CD4-positive, alpha-beta T cell (primary cell): ENCODE results near the gene EVI5. TPM values are rescaled to one million over a fixed set of nuclear protein-coding genes. Genes with fewer than 3 reads are reported as not detected.

Experiments used
- ATAC-seq: fragments of 200-7000 bp; cut with Tn5 transposase; one replicate; pipeline ENCODE4 v1.10.0; 2022; ENCODE audit warnings: mild to moderate bottlenecking; ENCODE audit not compliant: poor library complexity
- CTCF ChIA-PET: fragments of 350-600 bp; sonication (Branson Sonifier 250); formaldehyde crosslinking; loops from one replicate; lab custom pipeline; 2021; ENCODE audit warnings: antibody characterized with exemption, inconsistent platforms; lab: Charles Lee
- POLR2A ChIA-PET: fragments of 350-600 bp; sonication (Branson Sonifier 250); formaldehyde crosslinking; loops from one replicate; lab custom pipeline; 2021; ENCODE audit warnings: antibody characterized with exemption, inconsistent platforms; lab: Charles Lee
- DNase-seq, 14 experiments: peaks; one replicate each; pipeline ENCODE4 v3.0.0-alpha.2; 2013 to 2020; ENCODE audit warnings: mixed read lengths in 2 of 14
- H3K27ac ChIP-seq, 2 donors: one replicate each; pipeline versions ENCODE4 v1.5.1 to v1.7.0; 2013; ENCODE audit warnings: low read length in 2 of 2, low read depth in 1 of 2, mild to moderate bottlenecking in 1 of 2
- H3K27me3 ChIP-seq, 2 experiments: 1 replicate in 1 of 2; 2 replicates in 1 of 2; pipeline versions ENCODE4 v1.6.1 to v1.7.0; 2013; ENCODE audit warnings: low read length in 2 of 2, control low read depth in 1 of 2, mild to moderate bottlenecking in 1 of 2, moderate library complexity in 1 of 2; ENCODE audit not compliant: insufficient read depth in 2 of 2, control insufficient read depth in 1 of 2
- H3K36me3 ChIP-seq: one replicate; pipeline ENCODE4 v1.6.1; 2013; ENCODE audit warnings: low read length, control low read depth; ENCODE audit not compliant: insufficient read depth
- H3K4me1 ChIP-seq: one replicate; pipeline ENCODE4 v1.6.1; 2013; ENCODE audit warnings: low read length, control low read depth; ENCODE audit not compliant: insufficient read depth
- H3K4me3 ChIP-seq: one replicate; pipeline ENCODE4 v1.5.1; 2013; ENCODE audit warnings: mild to moderate bottlenecking, low read length, moderate library complexity
- H3K9me3 ChIP-seq, 2 experiments: 1 replicate in 1 of 2; 2 replicates in 1 of 2; pipeline versions ENCODE4 v1.6.1 to v1.7.0; 2013; ENCODE audit warnings: low read length in 2 of 2, mild to moderate bottlenecking in 2 of 2, control low read depth in 1 of 2, moderate library complexity in 1 of 2; ENCODE audit not compliant: control insufficient read depth in 1 of 2, insufficient read depth in 1 of 2
- H3K27ac Mint-ChIP-seq: one replicate; pipeline ENCODE4 v1.8.0; 2020; ENCODE audit warnings: mixed read lengths
- H3K27me3 Mint-ChIP-seq: one replicate; pipeline ENCODE4 v1.8.0; 2021; ENCODE audit warnings: mixed read lengths
- H3K36me3 Mint-ChIP-seq: one replicate; pipeline ENCODE4 v1.8.0; 2021; ENCODE audit warnings: low read depth, mixed read lengths
- H3K4me1 Mint-ChIP-seq: one replicate; pipeline ENCODE4 v1.8.0; 2021; ENCODE audit warnings: low read depth, mixed read lengths
- H3K4me3 Mint-ChIP-seq: one replicate; pipeline ENCODE4 v1.8.0; 2020; ENCODE audit warnings: mild to moderate bottlenecking, mixed read lengths
- H3K9me3 Mint-ChIP-seq: one replicate; pipeline ENCODE4 v1.8.0; 2020; ENCODE audit warnings: mixed read lengths
- intact Hi-C, 2 experiments: fragments of 100-400 bp; cut with DNase I in 1 of 2; cut with micrococcal nuclease in 1 of 2; formaldehyde crosslinking; loops; one replicate each; pipeline versions ENCODE4 v1.15.1 to v1.9.0; 2023 to 2025; cut with DNase I, micrococcal nuclease
- total RNA-seq, 174 experiments: library from RNA in 2 of 174; stranded (reverse) in 2 of 174; gene quantifications; one replicate each; pipeline ENCODE4 v1.2.3 and lab custom pipeline; 2021 to 2026
- TF ChIP-seq, protein P1 (sequence below): fragments of 200-600 bp; IDR thresholded peaks from one replicate; pipeline ENCODE4 v1.8.0; 2022; ENCODE audit warnings: antibody characterized with exemption, mild to moderate bottlenecking

Gene EVI5
- total RNA-seq, 2 experiments from 2014 or later = 1.8 to 2.0 TPM

GRCh38 chr1:92755541-92756461 lies 29.1 kb downstream of the EVI5 start:
- ChIA-PET POLR2A (no interaction called here), CTCF (interaction anchor here (0.6 kb wide), 1 partner anchor 16 kb away, joined by 3 read pairs; no protein-coding TSS in a partner anchor)
- H3K27ac ChIP-seq = no peak overlapping the region
- no peaks in the 10 kb centered on the region for H3K4me1 Mint-ChIP-seq
- no peak for DNase-seq
- no peak for ATAC-seq
- H3K4me3 ChIP-seq = no peak overlapping the region
- H3K9me3 ChIP-seq = no peaks in the 10 kb centered on the region
- H3K36me3 Mint-ChIP-seq = no peaks in the 10 kb centered on the region
- TF ChIP-seq, protein P1, sequence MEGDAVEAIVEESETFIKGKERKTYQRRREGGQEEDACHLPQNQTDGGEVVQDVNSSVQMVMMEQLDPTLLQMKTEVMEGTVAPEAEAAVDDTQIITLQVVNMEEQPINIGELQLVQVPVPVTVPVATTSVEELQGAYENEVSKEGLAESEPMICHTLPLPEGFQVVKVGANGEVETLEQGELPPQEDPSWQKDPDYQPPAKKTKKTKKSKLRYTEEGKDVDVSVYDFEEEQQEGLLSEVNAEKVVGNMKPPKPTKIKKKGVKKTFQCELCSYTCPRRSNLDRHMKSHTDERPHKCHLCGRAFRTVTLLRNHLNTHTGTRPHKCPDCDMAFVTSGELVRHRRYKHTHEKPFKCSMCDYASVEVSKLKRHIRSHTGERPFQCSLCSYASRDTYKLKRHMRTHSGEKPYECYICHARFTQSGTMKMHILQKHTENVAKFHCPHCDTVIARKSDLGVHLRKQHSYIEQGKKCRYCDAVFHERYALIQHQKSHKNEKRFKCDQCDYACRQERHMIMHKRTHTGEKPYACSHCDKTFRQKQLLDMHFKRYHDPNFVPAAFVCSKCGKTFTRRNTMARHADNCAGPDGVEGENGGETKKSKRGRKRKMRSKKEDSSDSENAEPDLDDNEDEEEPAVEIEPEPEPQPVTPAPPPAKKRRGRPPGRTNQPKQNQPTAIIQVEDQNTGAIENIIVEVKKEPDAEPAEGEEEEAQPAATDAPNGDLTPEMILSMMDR = no peak
- intact Hi-C loops = no loop called here
- no peaks in the 10 kb centered on the region for H3K9me3 Mint-ChIP-seq
- no peak overlapping the region for H3K27ac Mint-ChIP-seq
- H3K27me3 Mint-ChIP-seq = peaks cover 4% of the 10 kb centered on the region
- H3K27me3 ChIP-seq = no peaks in the 10 kb centered on the region
- H3K36me3 ChIP-seq = no peaks in the 10 kb centered on the region
- no peak overlapping the region for H3K4me3 Mint-ChIP-seq
- H3K4me1 ChIP-seq = no peaks in the 10 kb centered on the region

- H3K4me1 Mint-ChIP-seq = no peaks in the 10 kb centered on the region
- H3K36me3 ChIP-seq = no peaks in the 10 kb centered on the region
- intact Hi-C loops = no loop called here
- H3K36me3 Mint-ChIP-seq = no peaks in the 10 kb centered on the region
- H3K4me3 Mint-ChIP-seq = no peak overlapping the region
- no peak overlapping the region for H3K4me3 ChIP-seq
- H3K27me3 ChIP-seq = no peaks in the 10 kb centered on the region
- no peaks in the 10 kb centered on the region for H3K4me1 ChIP-seq
- TF ChIP-seq, protein P1 = no peak
- no peak overlapping the region for H3K27ac Mint-ChIP-seq
- ChIA-PET POLR2A (no interaction called here), CTCF (no interaction called here)
- H3K27ac ChIP-seq = no peak overlapping the region
- H3K9me3 Mint-ChIP-seq = no peaks in the 10 kb centered on the region
- H3K27me3 Mint-ChIP-seq = peaks cover 4% of the 10 kb centered on the region
- no peaks in the 10 kb centered on the region for H3K9me3 ChIP-seq
- ATAC-seq = no peak
- no peak for DNase-seq
These were observed 30.2 kb downstream of the EVI5 start for GRCh38 chr1:92754719-92755050.

DNA sequence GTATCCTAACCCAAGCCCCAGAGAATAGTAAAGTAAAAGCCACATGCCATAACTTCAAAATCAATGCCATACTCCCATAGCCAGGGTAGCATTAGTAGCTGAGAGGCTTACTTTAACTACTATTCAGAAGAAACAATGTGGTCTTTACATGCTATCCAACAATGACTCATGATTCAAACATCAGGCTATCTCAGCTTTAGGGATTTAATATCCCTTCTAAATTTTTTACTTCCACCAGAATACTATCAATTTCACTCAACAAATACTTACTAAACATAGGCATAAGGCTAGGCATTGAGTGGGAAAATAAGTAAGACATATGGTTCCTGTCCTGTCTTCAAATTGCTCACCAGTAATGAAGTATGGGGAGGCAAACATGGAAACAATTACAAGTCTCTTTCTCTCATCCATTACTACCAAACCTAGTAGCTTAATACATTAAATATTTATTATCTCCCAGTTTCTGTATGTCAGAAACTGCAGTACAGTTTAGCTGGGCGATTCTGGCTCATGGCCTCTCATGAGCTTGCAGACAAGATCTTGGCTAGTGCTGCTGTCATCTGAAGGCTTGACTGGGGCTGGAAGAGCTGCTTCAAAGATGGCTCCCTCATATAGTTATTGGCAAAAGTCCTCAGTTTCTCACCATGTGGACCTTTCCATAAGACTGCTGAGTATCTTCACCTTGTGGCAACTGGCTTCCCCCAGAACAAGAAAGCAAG lies 30.7 kb downstream of the EVI5 start:
- DNase-seq (no peak), ATAC-seq (no peak)
- Histone ChIP-seq H3K27ac (no peak overlapping the region), H3K4me1 (no peaks in the 10 kb centered on the region), H3K4me3 (no peak overlapping the region), H3K9me3 (no peaks in the 10 kb centered on the region), H3K36me3 (no peaks in the 10 kb centered on the region), H3K27me3 (no peaks in the 10 kb centered on the region)
- ChIA-PET POLR2A (interaction anchor here (1.1 kb wide), 1 partner anchor 78 kb away, joined by 3 read pairs; the partner anchor contains the start of gene RPL5), CTCF (no interaction called here)
- H3K36me3 Mint-ChIP-seq = no peaks in the 10 kb centered on the region
- H3K27me3 Mint-ChIP-seq = peaks cover 4% of the 10 kb centered on the region
- TF ChIP-seq, protein P1 = no peak
- no peaks in the 10 kb centered on the region for H3K9me3 Mint-ChIP-seq
- H3K4me3 Mint-ChIP-seq = no peak overlapping the region
- no peaks in the 10 kb centered on the region for H3K4me1 Mint-ChIP-seq
- intact Hi-C loops = no loop called here
- no peak overlapping the region for H3K27ac Mint-ChIP-seq
